CD4-positive, alpha-beta memory T cell (primary cell): Measurements from ENCODE around the gene WRAP73. TPM values are rescaled to one million over a fixed set of nuclear protein-coding genes. Genes with fewer than 3 reads are reported as not detected.
"Not testable (repeated sequence)": the region's sequence is repeated elsewhere in the genome, so short reads cannot be mapped to it uniquely, and the experiment has no call there.

ENCODE experiments used
- CTCF ChIA-PET: fragments of 350-600 bp; sonication (Branson Sonifier 250); formaldehyde crosslinking; loops from one replicate; lab custom pipeline; 2021; ENCODE audit warnings: inconsistent platforms; ENCODE audit not compliant: partially characterized antibody; lab: Charles Lee
- POLR2A ChIA-PET: fragments of 350-600 bp; sonication (Branson Sonifier 250); formaldehyde crosslinking; loops from one replicate; lab custom pipeline; 2021; ENCODE audit not compliant: partially characterized antibody; lab: Charles Lee
- DNase-seq, 5 donors: peaks; one replicate each; pipeline versions ENCODE4 v3.0.0 to v3.0.0-alpha.2; 2020 to 2022; ENCODE audit warnings: mixed read lengths in 1 of 5
- H3K27ac ChIP-seq: one replicate; pipeline ENCODE4 v1.7.0; 2013; ENCODE audit warnings: low read depth, low read length
- H3K27me3 ChIP-seq: 2 replicates; pipeline ENCODE4 v1.7.0; 2013; ENCODE audit warnings: mild to moderate bottlenecking, low read length, moderate library complexity; ENCODE audit not compliant: insufficient read depth
- H3K36me3 ChIP-seq: 2 replicates; pipeline ENCODE4 v1.7.0; 2013; ENCODE audit warnings: mild to moderate bottlenecking, low read length, moderate library complexity; ENCODE audit not compliant: insufficient read depth
- H3K4me1 ChIP-seq: 2 replicates; pipeline ENCODE4 v1.7.0; 2013; ENCODE audit warnings: mild to moderate bottlenecking, low read length, moderate library complexity; ENCODE audit not compliant: insufficient read depth
- H3K4me3 ChIP-seq, 2 donors: one replicate each; pipeline ENCODE4 v1.7.0; 2013; ENCODE audit warnings: low read length in 2 of 2, mild to moderate bottlenecking in 1 of 2
- H3K9me3 ChIP-seq, 2 donors: one replicate each; pipeline ENCODE4 v1.7.0; 2013; ENCODE audit warnings: low read length in 2 of 2, control low read depth in 1 of 2; ENCODE audit not compliant: control insufficient read depth in 1 of 2
- H3K27ac Mint-ChIP-seq, 7 donors: one replicate each; pipeline ENCODE4 v1.8.0; 2020 to 2021; ENCODE audit warnings: mixed read lengths in 7 of 7, mild to moderate bottlenecking in 6 of 7, inconsistent platforms in 3 of 7, moderate library complexity in 3 of 7
- H3K27me3 Mint-ChIP-seq, 2 donors: one replicate each; pipeline ENCODE4 v1.8.0; 2020 to 2021; ENCODE audit warnings: mixed read lengths in 2 of 2
- H3K36me3 Mint-ChIP-seq, 2 donors: one replicate each; pipeline ENCODE4 v1.8.0; 2020 to 2021; ENCODE audit warnings: mixed read lengths in 2 of 2, inconsistent platforms in 1 of 2, mild to moderate bottlenecking in 1 of 2
- H3K4me1 Mint-ChIP-seq, 4 donors: one replicate each; pipeline ENCODE4 v1.8.0; 2020 to 2021; ENCODE audit warnings: mixed read lengths in 4 of 4, mild to moderate bottlenecking in 1 of 4
- H3K4me3 Mint-ChIP-seq, 8 donors: one replicate each; pipeline ENCODE4 v1.8.0; 2020 to 2021; ENCODE audit warnings: mixed read lengths in 8 of 8, mild to moderate bottlenecking in 7 of 8, moderate library complexity in 6 of 8, inconsistent platforms in 3 of 8
- H3K9me3 Mint-ChIP-seq, 8 donors: one replicate each; pipeline ENCODE4 v1.8.0; 2020 to 2021; ENCODE audit warnings: mixed read lengths in 8 of 8, mild to moderate bottlenecking in 5 of 8, inconsistent platforms in 3 of 8, moderate library complexity in 1 of 8
- intact Hi-C: fragments of 100-400 bp; cut with micrococcal nuclease; formaldehyde crosslinking; loops from one replicate; pipeline ENCODE4 v1.15.1; 2023
- polyA plus RNA-seq, 2 donors: library from polyadenylated mRNA; unstranded; fragments of 300-500 nt; fragmentation: Illumina TruSeq; gene quantifications; one replicate each; pipeline ENCODE4 v1.2.3, GENCODE V29; 2021
- total RNA-seq, 2 experiments: library from RNA; stranded (reverse); gene quantifications; one replicate each; pipeline ENCODE4 v1.2.3, GENCODE V29; 2021

Gene WRAP73
- total and polyA plus RNA-seq, 4 experiments from 2014 or later = 24.4 to 40.7 (median 34.6) TPM

- H3K27ac Mint-ChIP-seq = peak overlapping the region; percentile 77 to 90 (median 88)
- H3K27ac ChIP-seq = peak overlapping the region; percentile 53
- peaks cover 7 to 34% of the 10 kb centered on the region in 2 donors for H3K36me3 Mint-ChIP-seq
- peaks cover 30% of the 10 kb centered on the region for H3K36me3 ChIP-seq
- peaks cover 25 to 43% (median 34%) of the 10 kb centered on the region in 4 donors for H3K4me1 Mint-ChIP-seq
- H3K9me3 Mint-ChIP-seq = peaks cover 0 to 2% (median 0%) of the 10 kb centered on the region in 8 donors
- peak overlapping the region; percentile 76 to 99 (median 86) for H3K4me3 Mint-ChIP-seq
- peaks cover 28% of the 10 kb centered on the region for H3K4me1 ChIP-seq
- no peak for DNase-seq
- intact Hi-C loops = no loop called here
- ChIA-PET CTCF (no interaction called here), POLR2A (interaction anchor here (0.6 to 1.4 kb wide), 4 partner anchors 23 to 135 kb away, joined by 3 to 6 read pairs (median 3); no protein-coding TSS in a partner anchor)
- no peaks in the 10 kb centered on the region for H3K27me3 Mint-ChIP-seq
- H3K9me3 ChIP-seq = no peaks in the 10 kb centered on the region
- H3K27me3 ChIP-seq = no peaks in the 10 kb centered on the region
- H3K4me3 ChIP-seq = peak overlapping the region; percentile 36 to 53
Measured at GRCh38 chr1:3626025-3626424, 23.9 kb downstream of the WRAP73 start.

- Histone ChIP-seq H3K36me3 (peaks cover 30% of the 10 kb centered on the region), H3K4me1 (peaks cover 33% of the 10 kb centered on the region), H3K4me3 (peak overlapping the region; percentile 36 to 53), H3K9me3 (no peaks in the 10 kb centered on the region), H3K27ac (peak overlapping the region; percentile 66), H3K27me3 (no peaks in the 10 kb centered on the region)
- intact Hi-C loops = loop anchor here (2.0 kb wide), 1 partner anchor 231 kb away; the partner anchor contains the start of genes CEP104 and DFFB
- peak overlapping the region; percentile 78 to 99 (median 92) for H3K4me3 Mint-ChIP-seq
- H3K9me3 Mint-ChIP-seq = peaks cover 0 to 2% (median 0%) of the 10 kb centered on the region in 8 donors
- POLR2A ChIA-PET = interaction anchor here (0.6 to 1.4 kb wide), 3 partner anchors 95 to 135 kb away, joined by 3 to 6 read pairs (median 3); no protein-coding TSS in a partner anchor
- peaks cover 25 to 49% (median 39%) of the 10 kb centered on the region in 4 donors for H3K4me1 Mint-ChIP-seq
- peak overlapping the region; percentile 77 to 98 (median 95) for H3K27ac Mint-ChIP-seq
- H3K27me3 Mint-ChIP-seq = no peaks in the 10 kb centered on the region
- H3K36me3 Mint-ChIP-seq = peaks cover 7 to 31% of the 10 kb centered on the region in 2 donors
- CTCF ChIA-PET = no interaction called here
- DNase-seq = peak in 1 of 5 donors; percentile 49
Measured at GRCh38 chr1:3625151-3625907, 24.6 kb downstream of the WRAP73 start.

GRCh38 chr1:3624200-3625136 is 25.4 kb downstream of the WRAP73 start, which contains the start of gene TPRG1L:
Gene TPRG1L (plus strand): TSS chr1:3625015. CDS start chr1:3625073, 58 bp downstream.
- Histone ChIP-seq H3K9me3 (no peaks in the 10 kb centered on the region), H3K4me3 (peak within 1 kb of the TSS; percentile 36 to 90), H3K4me1 (peaks cover 33% of the 10 kb centered on the region), H3K36me3 (peaks cover 22% of the 10 kb centered on the region), H3K27me3 (no peaks in the 10 kb centered on the region), H3K27ac (peak within 1 kb of the TSS; percentile 66)
- Mint-ChIP-seq H3K36me3 (peaks cover 7 to 25% of the 10 kb centered on the region in 2 donors), H3K9me3 (peaks cover 0 to 2% (median 0%) of the 10 kb centered on the region in 8 donors), H3K27ac (peak within 1 kb of the TSS; percentile 92 to 98 (median 97)), H3K4me3 (peak within 1 kb of the TSS; percentile 92 to 99 (median 94)), H3K4me1 (peaks cover 25 to 52% (median 41%) of the 10 kb centered on the region in 4 donors), H3K27me3 (no peaks in the 10 kb centered on the region)
- POLR2A ChIA-PET = interaction anchor here (0.8 to 1.2 kb wide), 5 partner anchors 13 to 172 kb away, joined by 3 to 7 read pairs (median 6); partner anchors contain the start of genes LRRC47 and MEGF6
- peak; percentile 97 to 99 (median 99) for DNase-seq
- CTCF ChIA-PET = interaction anchor here (6.1 kb wide), 1 partner anchor 172 kb away, joined by 60 read pairs; no protein-coding TSS in a partner anchor
- intact Hi-C loops = loop anchor here (1.0 to 2.0 kb wide), 5 partner anchors 26 to 232 kb away; partner anchors contain the start of genes CEP104, DFFB, SMIM1 and WRAP73

- ChIA-PET POLR2A (interaction anchor here (0.8 to 1.2 kb wide), 5 partner anchors 13 to 173 kb away, joined by 3 to 7 read pairs (median 6); partner anchors contain the start of genes LRRC47 and MEGF6), CTCF (interaction anchor here (1.0 to 6.1 kb wide), 3 partner anchors 133 to 171 kb away, joined by 3 to 60 read pairs (median 5); no protein-coding TSS in a partner anchor)
- Mint-ChIP-seq H3K27ac (peak overlapping the region; percentile 70 to 98 (median 92)), H3K4me1 (peaks cover 29 to 59% (median 45%) of the 10 kb centered on the region in 4 donors), H3K36me3 (peaks cover 7 to 18% of the 10 kb centered on the region in 2 donors), H3K4me3 (peak overlapping the region; percentile 92 to 99 (median 94)), H3K27me3 (no peaks in the 10 kb centered on the region), H3K9me3 (peaks cover 0 to 2% (median 0%) of the 10 kb centered on the region in 8 donors)
- Histone ChIP-seq H3K4me3 (peak overlapping the region; percentile 3 to 90), H3K4me1 (peaks cover 37% of the 10 kb centered on the region), H3K27me3 (no peaks in the 10 kb centered on the region), H3K27ac (peak overlapping the region; percentile 66), H3K36me3 (peaks cover 14% of the 10 kb centered on the region), H3K9me3 (no peaks in the 10 kb centered on the region)
- DNase-seq = no peak
- intact Hi-C loops = loop anchor here (1.0 to 2.0 kb wide), 5 partner anchors 27 to 233 kb away; partner anchors contain the start of genes CEP104, DFFB, SMIM1 and WRAP73
Measured at GRCh38 chr1:3623441-3624199, 26.3 kb downstream of the WRAP73 start.

GRCh38 chr1:3622102-3622501 is 27.8 kb downstream of the WRAP73 start:
- peak overlapping the region; percentile 59 to 98 (median 75) for H3K27ac Mint-ChIP-seq
- H3K36me3 ChIP-seq, DNase-seq, H3K9me3 ChIP-seq, H3K27ac ChIP-seq, H3K9me3 Mint-ChIP-seq, H3K27me3 ChIP-seq, H3K4me3 ChIP-seq, H3K27me3 Mint-ChIP-seq, intact Hi-C loops: not testable (repeated sequence)
- ChIA-PET CTCF (interaction anchor here (0.7 to 6.1 kb wide), 8 partner anchors 24 to 169 kb away, joined by 3 to 60 read pairs (median 4); no protein-coding TSS in a partner anchor), POLR2A (interaction anchor here (2.2 to 3.7 kb wide), 2 partner anchors 92 to 169 kb away, joined by 5 to 13 read pairs; no protein-coding TSS in a partner anchor)
- H3K36me3 Mint-ChIP-seq = peaks cover 3 to 11% of the 10 kb centered on the region in 2 donors
- H3K4me1 ChIP-seq = peaks cover 37% of the 10 kb centered on the region
- peaks cover 29 to 59% (median 45%) of the 10 kb centered on the region in 4 donors for H3K4me1 Mint-ChIP-seq
- peak overlapping the region in 6 of 8 donors; percentile 2 to 78 (median 66) for H3K4me3 Mint-ChIP-seq
